Neuronal stem cell (in vitro differentiated cells): ENCODE measurements around the gene SLC39A3.

Source experiments
- DNase-seq: peaks from one replicate; pipeline ENCODE4 v3.0.0-alpha.2; 2013; ENCODE audit warnings: low spot score
- H2AFZ ChIP-seq: one replicate; pipeline ENCODE4 v1.6.1; 2013; ENCODE audit warnings: mild to moderate bottlenecking, low read length, inconsistent platforms
- H2AK5ac ChIP-seq: 2 replicates; pipeline ENCODE4 v1.6.1; 2013; ENCODE audit warnings: low read depth, mild to moderate bottlenecking, inconsistent platforms, low read length, moderate library complexity, mixed read lengths
- H2BK120ac ChIP-seq: 2 replicates; pipeline ENCODE4 v1.6.1; 2013; ENCODE audit warnings: low read depth, mild to moderate bottlenecking, inconsistent platforms, low read length, moderate library complexity, mixed read lengths
- H2BK12ac ChIP-seq: one replicate; pipeline ENCODE4 v1.6.1; 2013; ENCODE audit warnings: low read length, inconsistent platforms
- H2BK15ac ChIP-seq: 2 replicates; pipeline ENCODE4 v1.6.1; 2013; ENCODE audit warnings: mild to moderate bottlenecking, low read length, inconsistent platforms, mixed read lengths
- H2BK5ac ChIP-seq: one replicate; pipeline ENCODE4 v1.6.1; 2013; ENCODE audit warnings: inconsistent platforms, mild to moderate bottlenecking, low read length, moderate library complexity
- H3K14ac ChIP-seq: one replicate; pipeline ENCODE4 v1.6.1; 2013; ENCODE audit warnings: low read length, inconsistent platforms
- H3K18ac ChIP-seq: 2 replicates; pipeline ENCODE4 v1.6.1; 2013; ENCODE audit warnings: low read length, inconsistent platforms
- H3K23ac ChIP-seq: 2 replicates; pipeline ENCODE4 v1.6.1; 2013; ENCODE audit warnings: low read depth, mild to moderate bottlenecking, mixed read lengths, low read length, inconsistent platforms; ENCODE audit not compliant: poor library complexity
- H3K27ac ChIP-seq: replicated peaks from 3 replicates; pipeline ENCODE4 v1.5.1; 2013; ENCODE audit warnings: low read length, inconsistent platforms
- H3K27me3 ChIP-seq, 3 experiments: 2 replicates each; pipeline ENCODE4 v1.6.1; 2013; ENCODE audit warnings: low read length in 3 of 3, mild to moderate bottlenecking in 2 of 3, inconsistent platforms in 1 of 3, low read depth in 1 of 3, mixed read lengths in 1 of 3, moderate library complexity in 1 of 3; ENCODE audit not compliant: control insufficient read depth in 3 of 3, insufficient read depth in 3 of 3
- H3K36me3 ChIP-seq, 2 donors: replicated peaks in 1 of 2; 2 replicates each; pipeline ENCODE4 v1.6.1; 2013; ENCODE audit warnings: low read length in 2 of 2; ENCODE audit not compliant: control insufficient read depth in 2 of 2, insufficient read depth in 2 of 2
- H3K4ac ChIP-seq: 2 replicates; pipeline ENCODE4 v1.6.1; 2013; ENCODE audit warnings: inconsistent platforms, mild to moderate bottlenecking, low read length, moderate library complexity
- H3K4me1 ChIP-seq, 2 donors: 1 replicate in 1 of 2; 2 replicates in 1 of 2; pipeline ENCODE4 v1.6.1; 2013; ENCODE audit warnings: low read length in 2 of 2, low read depth in 1 of 2; ENCODE audit not compliant: control insufficient read depth in 2 of 2, insufficient read depth in 1 of 2
- H3K4me2 ChIP-seq: one replicate; pipeline ENCODE4 v1.6.1; 2013; ENCODE audit warnings: mild to moderate bottlenecking, low read length, inconsistent platforms; ENCODE audit not compliant: insufficient read depth, poor library complexity, severe bottlenecking
- H3K4me3 ChIP-seq, 2 donors: 2 replicates each; pipeline ENCODE4 v1.5.1; 2013; ENCODE audit warnings: low read length in 2 of 2, mild to moderate bottlenecking in 2 of 2, inconsistent platforms in 1 of 2, moderate library complexity in 1 of 2
- H3K79me1 ChIP-seq: one replicate; pipeline ENCODE4 v1.6.1; 2013; ENCODE audit warnings: low read depth, mild to moderate bottlenecking, inconsistent platforms, low read length, moderate library complexity
- H3K9ac ChIP-seq: one replicate; pipeline ENCODE4 v1.6.1; 2013; ENCODE audit warnings: mild to moderate bottlenecking, low read depth, low read length, inconsistent platforms; ENCODE audit not compliant: poor library complexity
- H3K9me3 ChIP-seq, 2 donors: replicated peaks in 1 of 2; 2 replicates each; pipeline versions ENCODE3 to v1.6.1; 2013; ENCODE audit warnings: low read length in 2 of 2, mild to moderate bottlenecking in 2 of 2, inconsistent platforms in 1 of 2, low read depth in 1 of 2, mixed read lengths in 1 of 2, moderate library complexity in 1 of 2; ENCODE audit not compliant: control insufficient read depth in 2 of 2, insufficient read depth in 1 of 2
- H4K8ac ChIP-seq: one replicate; pipeline ENCODE4 v1.6.1; 2013; ENCODE audit warnings: low read depth, mild to moderate bottlenecking, inconsistent platforms, low read length, moderate library complexity
- H4K91ac ChIP-seq: one replicate; pipeline ENCODE4 v1.6.1; 2013; ENCODE audit warnings: low read length, low read depth, mild to moderate bottlenecking, inconsistent platforms; ENCODE audit not compliant: poor library complexity
- WGBS, 2 donors: extraction: QIAGEN DNeasy Blood & Tissue Kit; methylation state at CpG; one replicate each; pipeline ENCODE4 v1.1.7; 2013; ENCODE audit warnings: missing lambda C conversion rate in 2 of 2, mixed read lengths in 1 of 2; ENCODE audit not compliant: insufficient read length in 2 of 2, insufficient replicate concordance in 1 of 2; ENCODE audit errors: extremely low coverage in 2 of 2; 5-methylcytosine and 5-hydroxymethylcytosine counted together

Gene SLC39A3

DNA sequence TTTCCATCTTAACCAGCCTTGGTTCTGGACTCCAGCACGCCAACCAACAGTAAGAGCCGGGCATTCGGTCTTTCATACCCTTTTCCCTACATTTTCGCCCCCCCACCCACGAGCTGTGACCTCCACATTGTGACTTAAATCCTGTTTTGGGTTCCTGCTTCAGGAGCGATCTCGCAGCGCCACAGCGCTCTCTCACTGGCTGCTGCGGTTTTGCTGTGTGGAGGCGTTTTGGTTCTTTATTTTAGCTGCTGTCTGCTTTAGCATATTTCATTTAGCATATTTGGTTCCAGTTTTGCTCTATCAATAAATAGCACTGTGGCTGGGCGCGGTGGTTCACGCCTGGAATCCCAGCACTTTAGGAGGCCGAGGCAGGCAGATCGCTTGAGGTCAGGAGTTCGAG, 19.5 kb upstream of the SLC39A3 start:
- no CpG with 5 or more reads among the region's 17 CpGs for WGBS, 2 donors
- peaks cover 7% of the 10 kb centered on the region for H3K79me1 ChIP-seq
- no peaks in the 10 kb centered on the region for H3K4me1 ChIP-seq
- no peak overlapping the region for H3K4me3 ChIP-seq
- no peak overlapping the region for H3K23ac ChIP-seq
- H2BK15ac ChIP-seq, result no peak overlapping the region
- no peaks in the 10 kb centered on the region for H3K27me3 ChIP-seq
- peaks cover 54 to 90% of the 10 kb centered on the region in 2 donors for H3K36me3 ChIP-seq
- no peak overlapping the region for H3K9ac ChIP-seq
- no peak overlapping the region for H4K8ac ChIP-seq
- no peak overlapping the region for H3K14ac ChIP-seq
- peaks cover 0 to 5% of the 10 kb centered on the region in 2 donors for H3K9me3 ChIP-seq
- H2BK12ac ChIP-seq, result no peak overlapping the region
- no peak overlapping the region for H4K91ac ChIP-seq
- no peak overlapping the region for H3K18ac ChIP-seq
- H2BK120ac ChIP-seq, result no peak overlapping the region
- H2BK5ac ChIP-seq, result no peak overlapping the region
- no peak overlapping the region for H3K27ac ChIP-seq
- no peak overlapping the region for H3K4me2 ChIP-seq
- no peak overlapping the region for H2AFZ ChIP-seq
- H2AK5ac ChIP-seq, result no peak overlapping the region
- H3K4ac ChIP-seq, result no peak overlapping the region
- DNase-seq, result no peak

DNA sequence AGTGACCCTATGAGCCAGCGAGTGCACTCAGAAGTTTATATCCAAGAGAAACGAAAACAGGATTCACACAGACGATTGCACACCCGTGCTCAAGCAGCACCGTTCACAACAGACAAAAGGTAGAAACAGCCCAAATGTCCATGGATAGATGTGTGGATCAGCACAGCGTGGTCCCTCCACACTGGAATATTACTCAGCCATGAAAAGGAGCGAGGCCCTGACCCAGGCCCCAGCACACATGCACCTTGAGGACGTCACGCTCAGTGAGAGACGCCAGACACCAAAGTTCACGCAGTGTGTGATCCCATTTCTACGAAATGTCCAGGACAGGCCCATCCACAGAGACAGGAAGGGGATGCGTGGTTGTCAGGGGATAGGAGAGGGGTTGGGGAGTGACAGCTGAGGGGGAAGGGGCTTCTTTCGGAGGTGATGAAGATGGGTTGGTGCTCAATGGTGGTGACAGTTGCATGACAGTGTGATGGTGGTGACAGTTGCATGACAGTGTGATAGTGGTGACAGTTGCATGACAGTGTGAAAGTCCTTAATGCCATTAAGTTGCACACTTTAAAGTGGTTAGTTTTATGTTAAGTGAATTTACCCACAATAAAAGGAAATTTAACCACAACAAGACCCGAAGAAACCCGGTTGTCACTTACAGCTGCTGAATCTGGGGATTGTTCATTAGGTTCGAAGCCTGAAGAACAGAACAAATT, 18.9 kb upstream of the SLC39A3 start:
- H3K9ac ChIP-seq, result peak overlapping the region; percentile 74
- H3K4ac ChIP-seq, result no peak overlapping the region
- no peak overlapping the region for H2BK5ac ChIP-seq
- no peak overlapping the region for H4K8ac ChIP-seq
- H2AFZ ChIP-seq, result no peak overlapping the region
- H3K4me1 ChIP-seq, result no peaks in the 10 kb centered on the region
- H3K14ac ChIP-seq, result no peak overlapping the region
- no peak overlapping the region for H2AK5ac ChIP-seq
- no peak overlapping the region for H3K18ac ChIP-seq
- no CpG with 5 or more reads among the region's 17 CpGs for whole genome bisulfite sequencing, 2 donors
- H3K79me1 ChIP-seq, result peaks cover 7% of the 10 kb centered on the region
- peaks cover 53 to 90% of the 10 kb centered on the region in 2 donors for H3K36me3 ChIP-seq
- no peak overlapping the region for H2BK15ac ChIP-seq
- H3K4me3 ChIP-seq, result peak overlapping the region in 1 of 2 donors; percentile 3
- no peak overlapping the region for H3K4me2 ChIP-seq
- DNase-seq, result no peak
- no peak overlapping the region for H3K27ac ChIP-seq
- H2BK12ac ChIP-seq, result no peak overlapping the region
- peak overlapping the region; percentile 13 for H3K23ac ChIP-seq
- no peaks in the 10 kb centered on the region for H3K27me3 ChIP-seq
- no peak overlapping the region for H4K91ac ChIP-seq
- H2BK120ac ChIP-seq, result no peak overlapping the region
- H3K9me3 ChIP-seq, result peaks cover 0 to 5% of the 10 kb centered on the region in 2 donors

DNA sequence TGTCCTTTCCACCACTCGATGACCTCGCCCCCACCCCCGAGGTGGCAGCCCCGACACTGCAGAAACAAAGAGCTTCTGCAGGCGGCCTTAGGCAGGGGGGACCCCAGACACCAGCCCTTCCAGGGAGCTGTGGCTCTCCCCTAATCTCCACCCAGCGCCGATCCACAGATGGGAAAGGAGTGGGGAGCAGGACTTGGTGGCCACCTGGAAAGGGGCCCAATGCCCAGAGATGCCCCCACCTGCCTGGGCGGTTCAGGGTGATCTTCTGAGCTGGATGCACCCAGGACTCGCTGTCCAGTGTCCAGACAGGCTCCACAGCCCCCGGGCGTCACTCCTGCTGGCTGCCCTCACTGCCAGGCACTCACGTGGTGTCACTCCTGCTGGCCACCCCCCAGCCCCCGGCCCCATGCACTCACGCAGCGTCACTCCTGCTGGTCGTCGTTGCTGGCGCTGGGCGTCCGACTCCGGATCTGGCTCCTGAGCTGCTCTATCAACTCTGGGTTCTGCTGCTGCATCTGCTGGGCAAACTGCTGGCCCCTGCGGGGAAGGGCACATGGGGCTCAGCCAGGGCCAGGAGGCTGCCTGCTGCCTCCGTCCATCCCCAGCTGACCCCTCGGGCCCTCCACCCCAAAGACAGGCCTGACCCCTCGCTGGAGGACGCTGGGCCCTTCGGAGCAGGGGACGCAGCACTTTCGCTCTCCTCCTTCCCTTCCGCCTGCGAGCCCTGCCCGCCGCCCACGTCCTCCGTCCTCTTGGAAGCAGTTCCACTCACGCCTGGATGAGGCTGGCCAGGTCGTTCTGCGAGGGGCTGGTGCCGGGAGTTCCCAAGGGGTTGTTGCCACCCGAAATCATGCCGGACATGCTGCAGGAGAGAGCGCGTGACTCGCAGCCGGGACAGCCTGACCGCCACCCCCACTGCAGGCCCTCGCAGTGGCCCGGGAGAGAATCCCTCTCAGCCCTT, 17.4 kb upstream of the SLC39A3 start:
- Histone ChIP-seq H2BK15ac (no peak overlapping the region), H2AFZ (no peak overlapping the region), H3K9ac (no peak overlapping the region), H3K14ac (no peak overlapping the region), H3K27ac (no peak overlapping the region), H3K4me1 (no peaks in the 10 kb centered on the region), H4K8ac (no peak overlapping the region), H3K4me2 (no peak overlapping the region), H4K91ac (no peak overlapping the region), H3K4me3 (no peak overlapping the region), H2AK5ac (no peak overlapping the region), H3K36me3 (peaks cover 42 to 82% of the 10 kb centered on the region in 2 donors), H3K9me3 (peaks cover 0 to 5% of the 10 kb centered on the region in 2 donors), H3K27me3 (no peaks in the 10 kb centered on the region), H2BK120ac (no peak overlapping the region), H2BK12ac (no peak overlapping the region), H3K23ac (peak overlapping the region; percentile 52), H3K18ac (no peak overlapping the region), H2BK5ac (no peak overlapping the region), H3K4ac (no peak overlapping the region), H3K79me1 (peaks cover 5% of the 10 kb centered on the region)
- DNase-seq, result no peak
- WGBS, 2 donors, result no CpG with 5 or more reads among the region's 48 CpGs

DNA sequence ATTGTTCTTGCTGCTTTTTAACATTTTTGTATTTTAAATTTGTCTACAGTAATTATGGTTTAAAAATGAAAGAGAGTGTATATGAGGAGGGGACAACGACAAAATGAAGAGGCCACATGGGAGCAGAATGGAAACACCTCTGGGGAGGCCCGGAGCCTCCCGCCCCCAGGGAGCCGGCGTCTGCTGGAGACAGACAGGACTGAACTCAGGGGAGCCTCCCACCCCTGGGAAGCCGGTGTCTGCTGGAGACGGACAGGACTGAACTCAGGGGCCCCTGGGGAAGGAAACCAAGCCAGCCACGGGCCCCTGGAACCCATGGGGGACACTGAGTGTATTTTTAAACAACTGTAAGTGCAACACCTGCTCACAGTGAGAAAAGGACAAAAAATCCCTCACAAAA, 16.7 kb upstream of the SLC39A3 start:
- no peak overlapping the region for H3K18ac ChIP-seq
- H2BK120ac ChIP-seq, result no peak overlapping the region
- H3K36me3 ChIP-seq, result peaks cover 38 to 77% of the 10 kb centered on the region in 2 donors
- H2BK15ac ChIP-seq, result no peak overlapping the region
- no peak overlapping the region for H3K27ac ChIP-seq
- no peak overlapping the region for H2AFZ ChIP-seq
- no peak overlapping the region for H2AK5ac ChIP-seq
- no peak overlapping the region for H4K91ac ChIP-seq
- H3K4me2 ChIP-seq, result no peak overlapping the region
- no peak for DNase-seq
- H2BK12ac ChIP-seq, result no peak overlapping the region
- H3K23ac ChIP-seq, result no peak overlapping the region
- H3K14ac ChIP-seq, result no peak overlapping the region
- no peak overlapping the region for H2BK5ac ChIP-seq
- H3K9ac ChIP-seq, result no peak overlapping the region
- no peaks in the 10 kb centered on the region for H3K4me1 ChIP-seq
- no peak overlapping the region for H4K8ac ChIP-seq
- WGBS, 2 donors, result no CpG with 5 or more reads among the region's 8 CpGs
- no peak overlapping the region for H3K4me3 ChIP-seq
- peaks cover 5% of the 10 kb centered on the region for H3K79me1 ChIP-seq
- H3K27me3 ChIP-seq, result no peaks in the 10 kb centered on the region
- H3K4ac ChIP-seq, result no peak overlapping the region
- H3K9me3 ChIP-seq, result peaks cover 0 to 5% of the 10 kb centered on the region in 2 donors
